SK-MEL-5 (cell line): ENCODE results near the gene TFDP2. TPM values are rescaled to one million over a fixed set of nuclear protein-coding genes. Genes with fewer than 3 reads are reported as not detected.
"Not testable (repeated sequence)": the region's sequence is repeated elsewhere in the genome, so short reads cannot be mapped to it uniquely, and the experiment has no call there.

Source experiments
- DNase-seq: peaks from one replicate; pipeline ENCODE4 v3.0.0-alpha.2; 2016; ENCODE audit warnings: low read depth, low spot score
- in situ Hi-C: cut with HindIII; loops from 2 replicates; pipeline ENCODE4 v1.10.0; 2016; ENCODE audit warnings: low sequenced_read_pairs, high pct_unique_total_duplicates, low pct_unique_long_range_greater_than_20kb
- total RNA-seq: library from RNA; depleted of rRNA; stranded (reverse); fragments of >200 nt; shearing (Covaris generic); gene quantifications from 2 replicates; pipeline ENCODE4 v1.2.3, GENCODE V29; 2014

TFDP2 gene
- total RNA-seq, 1 experiment from 2014 or later: 62.4 TPM

- in situ Hi-C loops: no loop called here
- no peak for DNase-seq
Measured at GRCh38 chr3:142095841-142096240, 53.5 kb downstream of the TFDP2 start.

GRCh38 chr3:142088925-142089324 lies 60.4 kb downstream of the TFDP2 start:
- in situ Hi-C loops, DNase-seq: not testable (repeated sequence)

GRCh38 chr3:142088522-142088921 lies 60.8 kb downstream of the TFDP2 start:
- DNase-seq: no peak
- in situ Hi-C loops: no loop called here

GRCh38 chr3:142087676-142088075 lies 61.7 kb downstream of the TFDP2 start:
- DNase-seq: no peak
- in situ Hi-C loops: no loop called here

- in situ Hi-C loops: no loop called here
- DNase-seq: no peak
Measured at GRCh38 chr3:142086581-142087090, 62.7 kb downstream of the TFDP2 start.

- no peak for DNase-seq
- in situ Hi-C loops: no loop called here
Measured at GRCh38 chr3:142081178-142081577, 68.2 kb downstream of the TFDP2 start.

- no peak for DNase-seq
- in situ Hi-C loops: no loop called here
Measured at GRCh38 chr3:142077859-142078500, 71.4 kb downstream of the TFDP2 start.

- in situ Hi-C loops: no loop called here
- no peak for DNase-seq
Measured at GRCh38 chr3:142077155-142077858, 72.0 kb downstream of the TFDP2 start.

GRCh38 chr3:142075656-142076055 lies 73.7 kb downstream of the TFDP2 start:
- in situ Hi-C loops, DNase-seq: not testable (repeated sequence)

GRCh38 chr3:142072816-142073215 lies 76.5 kb downstream of the TFDP2 start:
- DNase-seq: no peak
- in situ Hi-C loops: no loop called here

- no peak for DNase-seq
- in situ Hi-C loops: no loop called here
Measured at GRCh38 chr3:142065932-142066331, 83.4 kb downstream of the TFDP2 start.

GRCh38 chr3:142065344-142065743 lies 84.0 kb downstream of the TFDP2 start:
- in situ Hi-C loops: no loop called here
- no peak for DNase-seq

GRCh38 chr3:142064454-142064853 lies 84.9 kb downstream of the TFDP2 start:
- in situ Hi-C loops: no loop called here
- no peak for DNase-seq

- DNase-seq: no peak
- in situ Hi-C loops: no loop called here
Measured at GRCh38 chr3:142057331-142057725, 92.0 kb downstream of the TFDP2 start.

GRCh38 chr3:142056656-142057330 lies 92.6 kb downstream of the TFDP2 start:
- in situ Hi-C loops: no loop called here
- no peak for DNase-seq

- DNase-seq: no peak
- in situ Hi-C loops: no loop called here
Measured at GRCh38 chr3:142053835-142054234, 95.5 kb downstream of the TFDP2 start.

GRCh38 chr3:142053244-142053643 lies 96.1 kb downstream of the TFDP2 start:
- DNase-seq: no peak
- in situ Hi-C loops: no loop called here

- no peak for DNase-seq
- in situ Hi-C loops: no loop called here
Measured at GRCh38 chr3:142051351-142051750, 98.0 kb downstream of the TFDP2 start.

- DNase-seq: no peak
- in situ Hi-C loops: no loop called here
Measured at GRCh38 chr3:142047021-142047369, 102.3 kb downstream of the TFDP2 start.
